Endothelial cell of umbilical vein (primary cell): ENCODE data around the gene TIGIT. TPM values are rescaled to one million over a fixed set of nuclear protein-coding genes. Genes with fewer than 3 reads are reported as not detected.

Experiments used
- BruUV-seq: library from RNA; stranded (reverse); fragments of 400-500 nt; replicated peaks from 2 replicates; lab custom pipeline; 2021; lab: Mats Ljungman, UMichigan
- CTCF ChIA-PET: fragments of 300-600, 350-600 bp; sonication (Branson Sonifier 250); formaldehyde crosslinking; loops from one replicate; lab custom pipeline; 2021; ENCODE audit warnings: antibody characterized with exemption, inconsistent platforms; lab: Charles Lee
- POLR2A ChIA-PET: fragments of 300-600, 350-600 bp; sonication (Branson Sonifier 250); formaldehyde crosslinking; loops from one replicate; lab custom pipeline; 2021; ENCODE audit warnings: antibody characterized with exemption, inconsistent platforms; lab: Charles Lee
- DNase-seq: peaks from one replicate; pipeline ENCODE4 v3.0.0-alpha.2; 2011; ENCODE audit warnings: low read depth, low spot score
- FAIRE-seq: peaks from 2 replicates; lab custom pipeline; 2011; peaks lifted over from hg19 to GRCh38; lab: Jason Lieb, UNC
- H2AFZ ChIP-seq: 2 replicates; pipeline ENCODE4 v1.6.0; 2012; ENCODE audit warnings: low read depth, low read length, control low read depth, inconsistent platforms
- H3K27ac ChIP-seq: 2 replicates; pipeline ENCODE4 v1.5.1; 2011; ENCODE audit warnings: low read depth, mild to moderate bottlenecking, control low read depth, low read length, moderate library complexity; ENCODE audit not compliant: insufficient read depth
- H3K27me3 ChIP-seq, 2 experiments: 2 replicates each; pipeline versions ENCODE4 v1.6.0 to v1.6.1; 2011; ENCODE audit warnings: low read length in 2 of 2, mixed read lengths in 1 of 2; ENCODE audit not compliant: control insufficient read depth in 2 of 2, insufficient read depth in 2 of 2
- H3K36me3 ChIP-seq, 2 experiments: 2 replicates in 1 of 2; 3 replicates in 1 of 2; pipeline ENCODE4 v1.5.1; 2011; ENCODE audit warnings: low read length in 2 of 2, mild to moderate bottlenecking in 1 of 2, moderate library complexity in 1 of 2; ENCODE audit not compliant: control insufficient read depth in 2 of 2, insufficient read depth in 2 of 2; ENCODE audit errors: extremely low read depth in 1 of 2
- H3K4me1 ChIP-seq: 3 replicates; pipeline ENCODE4 v1.5.1; 2011; ENCODE audit warnings: mild to moderate bottlenecking, low read length; ENCODE audit not compliant: control insufficient read depth, insufficient read depth; ENCODE audit errors: extremely low read depth
- H3K4me2 ChIP-seq: 2 replicates; pipeline ENCODE4 v1.6.1; 2011; ENCODE audit warnings: low read length, control low read depth, mixed read lengths; ENCODE audit not compliant: insufficient read depth
- H3K4me3 ChIP-seq, 3 experiments: fragments of 200-600 bp in 1 of 3; sonication (generic), shearing (Covaris generic) in 1 of 3; replicated peaks in 1 of 3; 2 replicates each; pipeline ENCODE4 v1.5.1; 2011 to 2016; ENCODE audit warnings: control low read depth in 3 of 3, low read length in 3 of 3, mild to moderate bottlenecking in 2 of 3, inconsistent platforms in 1 of 3, low read depth in 1 of 3, moderate library complexity in 1 of 3; ENCODE audit not compliant: insufficient read depth in 1 of 3
- H3K79me2 ChIP-seq: 2 replicates; pipeline ENCODE4 v1.6.0; 2012; ENCODE audit warnings: low read length, inconsistent platforms; ENCODE audit not compliant: control insufficient read depth, insufficient read depth
- H3K9ac ChIP-seq: replicated peaks from 2 replicates; pipeline ENCODE3; 2011; ENCODE audit warnings: low read length, control low read depth; ENCODE audit not compliant: insufficient read depth; ENCODE audit errors: extremely low read depth
- H3K9me1 ChIP-seq: replicated peaks from 3 replicates; pipeline ENCODE4 v1.6.0; 2011; ENCODE audit warnings: mild to moderate bottlenecking, low read length; ENCODE audit not compliant: control insufficient read depth, insufficient read depth; ENCODE audit errors: extremely low read depth
- H3K9me3 ChIP-seq: replicated peaks from 2 replicates; pipeline ENCODE4 v1.5.1; 2012; ENCODE audit warnings: low read length, inconsistent platforms; ENCODE audit not compliant: control insufficient read depth, insufficient read depth
- H4K20me1 ChIP-seq: replicated peaks from 2 replicates; pipeline ENCODE3; 2011; ENCODE audit warnings: mild to moderate bottlenecking, low read length; ENCODE audit not compliant: control insufficient read depth, insufficient read depth; ENCODE audit errors: extremely low read depth
- EZH2 ChIP-seq: IDR thresholded peaks from 2 replicates; pipeline ENCODE4 v1.6.1; 2012; ENCODE audit warnings: borderline replicate concordance, low read depth, mild to moderate bottlenecking, moderate library complexity, low read length, inconsistent platforms; ENCODE audit not compliant: severe bottlenecking
- FOS ChIP-seq: IDR thresholded peaks from 2 replicates; pipeline ENCODE4 v1.6.1; 2011; ENCODE audit warnings: mild to moderate bottlenecking, low read length, moderate library complexity, borderline replicate concordance; ENCODE audit not compliant: insufficient read depth
- GATA2 ChIP-seq: IDR thresholded peaks from 2 replicates; pipeline ENCODE4 v1.7.0; 2011; ENCODE audit warnings: low read depth, mild to moderate bottlenecking, moderate library complexity, mixed read lengths, low read length; ENCODE audit not compliant: insufficient read length, insufficient read depth
- JUN ChIP-seq: IDR thresholded peaks from 2 replicates; pipeline ENCODE4 v1.6.1; 2011; ENCODE audit warnings: borderline replicate concordance, low read depth; ENCODE audit not compliant: insufficient read length, insufficient read depth
- MYC ChIP-seq: IDR thresholded peaks from one replicate; pipeline ENCODE4 v1.6.1; 2011; ENCODE audit warnings: mild to moderate bottlenecking, low read depth, low read length
- POLR2A ChIP-seq: IDR thresholded peaks from 2 replicates; pipeline ENCODE4 v1.6.1; 2012; ENCODE audit warnings: low read depth, mild to moderate bottlenecking, control low read depth, low read length
- POLR2AphosphoS5 ChIP-seq: IDR thresholded peaks from 2 replicates; pipeline ENCODE4 v1.6.1; 2012; ENCODE audit warnings: low read depth, mild to moderate bottlenecking, control low read depth, low read length, moderate library complexity; ENCODE audit not compliant: insufficient read depth
- dilution Hi-C: fragments of 300-500 bp; cut with MboI; formaldehyde crosslinking; loops from one replicate; pipeline ENCODE4 v1.15.0; 2019; ENCODE audit warnings: low sequenced_read_pairs; ENCODE audit not compliant: extremely low pct_ligation_motif_present
- intact Hi-C: fragments of 100-400 bp; cut with micrococcal nuclease; formaldehyde crosslinking; loops from one replicate; pipeline ENCODE4 v1.10.0; 2022
- polyA plus RNA-seq, 4 experiments: library from polyadenylated mRNA; depleted of rRNA in 3 of 4; stranded (reverse) in 3 of 4; unstranded in 1 of 4; fragments of >200 nt; gene quantifications; 2 replicates each; pipeline versions ENCODE4 v1.2.1 to v1.2.3, GENCODE V29; 2011 to 2012; ENCODE audit warnings: missing spikeins in 1 of 4
- total RNA-seq: library from RNA; stranded (reverse); gene quantifications from 2 replicates; pipeline ENCODE4 v1.2.3, GENCODE V29; 2021
- TF ChIP-seq, protein P1 (sequence below), 2 donors: IDR thresholded peaks; 1 replicate in 1 of 2; 2 replicates in 1 of 2; pipeline ENCODE4 v1.5.1; 2011; ENCODE audit warnings: low read length in 2 of 2, mild to moderate bottlenecking in 2 of 2, moderate library complexity in 2 of 2, control low read depth in 1 of 2, inconsistent platforms in 1 of 2, low read depth in 1 of 2; ENCODE audit not compliant: insufficient read depth in 1 of 2; ENCODE audit errors: extremely low read depth in 1 of 2
- TF ChIP-seq, protein P2 (sequence below): IDR thresholded peaks from 2 replicates; pipeline ENCODE4 v1.6.1; 2011; ENCODE audit not compliant: insufficient read depth, insufficient read length

TIGIT gene
- total and polyA plus RNA-seq, 2 donors (not counting 3 experiments of a cell fraction or from before 2014, with no cell fraction given): not detected

DNA sequence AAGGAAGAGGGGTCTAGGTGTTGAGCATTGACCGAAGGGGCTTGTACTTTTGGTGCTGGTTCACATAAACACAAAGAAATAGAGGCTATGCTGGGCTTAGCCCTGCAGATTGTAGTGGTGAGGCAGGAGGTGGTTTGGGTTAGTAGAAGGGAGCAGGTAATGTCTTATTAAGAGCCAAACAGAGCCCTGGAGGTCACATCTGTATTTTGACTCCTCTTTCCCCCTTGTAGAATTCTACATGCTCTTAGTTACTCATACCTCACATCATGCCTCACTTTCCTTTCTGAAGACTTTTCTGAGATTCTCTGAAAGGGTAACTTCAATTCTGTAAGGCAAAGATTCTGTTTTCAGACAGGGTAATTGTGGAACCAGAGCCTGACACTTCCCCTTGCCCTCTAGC lies 40.3 kb upstream of the TIGIT start:
- Histone ChIP-seq H3K4me2 (no peak overlapping the region), H3K27ac (no peak overlapping the region), H3K4me1 (no peaks in the 10 kb centered on the region), H3K4me3 (no peak overlapping the region), H3K9me3 (no peaks in the 10 kb centered on the region), H2AFZ (no peak overlapping the region), H4K20me1 (no peaks in the 10 kb centered on the region), H3K9me1 (no peaks in the 10 kb centered on the region), H3K36me3 (no peaks in the 10 kb centered on the region), H3K9ac (no peak overlapping the region), H3K79me2 (no peaks in the 10 kb centered on the region), H3K27me3 (peaks cover 0 to 3% of the 10 kb centered on the region in 2 experiments)
- no peak for DNase-seq
- intact Hi-C loops (no loop called here), dilution Hi-C loops (no loop called here)
- TF ChIP-seq FOS (no peak), EZH2 (no peak), POLR2AphosphoS5 (no peak), MYC (no peak), POLR2A (no peak), JUN (no peak), GATA2 (no peak)
- TF ChIP-seq, protein P1, sequence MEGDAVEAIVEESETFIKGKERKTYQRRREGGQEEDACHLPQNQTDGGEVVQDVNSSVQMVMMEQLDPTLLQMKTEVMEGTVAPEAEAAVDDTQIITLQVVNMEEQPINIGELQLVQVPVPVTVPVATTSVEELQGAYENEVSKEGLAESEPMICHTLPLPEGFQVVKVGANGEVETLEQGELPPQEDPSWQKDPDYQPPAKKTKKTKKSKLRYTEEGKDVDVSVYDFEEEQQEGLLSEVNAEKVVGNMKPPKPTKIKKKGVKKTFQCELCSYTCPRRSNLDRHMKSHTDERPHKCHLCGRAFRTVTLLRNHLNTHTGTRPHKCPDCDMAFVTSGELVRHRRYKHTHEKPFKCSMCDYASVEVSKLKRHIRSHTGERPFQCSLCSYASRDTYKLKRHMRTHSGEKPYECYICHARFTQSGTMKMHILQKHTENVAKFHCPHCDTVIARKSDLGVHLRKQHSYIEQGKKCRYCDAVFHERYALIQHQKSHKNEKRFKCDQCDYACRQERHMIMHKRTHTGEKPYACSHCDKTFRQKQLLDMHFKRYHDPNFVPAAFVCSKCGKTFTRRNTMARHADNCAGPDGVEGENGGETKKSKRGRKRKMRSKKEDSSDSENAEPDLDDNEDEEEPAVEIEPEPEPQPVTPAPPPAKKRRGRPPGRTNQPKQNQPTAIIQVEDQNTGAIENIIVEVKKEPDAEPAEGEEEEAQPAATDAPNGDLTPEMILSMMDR (IDR thresholded peaks at IDR 0.05; ENCODE audit: extremely low read depth in 1 of 2, insufficient read depth in 1 of 2, low read depth in 1 of 2, low read length in 2 of 2): no peak
- TF ChIP-seq, protein P2, sequence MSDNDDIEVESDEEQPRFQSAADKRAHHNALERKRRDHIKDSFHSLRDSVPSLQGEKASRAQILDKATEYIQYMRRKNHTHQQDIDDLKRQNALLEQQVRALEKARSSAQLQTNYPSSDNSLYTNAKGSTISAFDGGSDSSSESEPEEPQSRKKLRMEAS: no peak
- ChIA-PET POLR2A (no interaction called here), CTCF (no interaction called here)
- no peak for FAIRE-seq
- no TSS peak for BruUV-seq
